SK-N-MC (cell line): ENCODE results near the gene CSTA.
"Not testable (repeated sequence)": the region's sequence is repeated elsewhere in the genome, so short reads cannot be mapped to it uniquely, and the experiment has no call there.

Experiments used
- EZH2 ChIP-seq: fragments of 200-600 bp; sonication (generic); IDR thresholded peaks from one replicate; pipeline ENCODE4 v1.6.1; 2017; ENCODE audit warnings: antibody characterized with exemption
- FOXP2 ChIP-seq: optimal IDR thresholded peaks from 2 replicates; pipeline ENCODE3; 2011; ENCODE audit warnings: mild to moderate bottlenecking, moderate library complexity; ENCODE audit not compliant: insufficient read depth; ENCODE audit errors: extremely low read length, control extremely low read depth
- POLR2AphosphoS5 ChIP-seq: IDR thresholded peaks from 2 replicates; pipeline ENCODE4 v1.6.1; 2012; ENCODE audit warnings: mild to moderate bottlenecking, low read depth, low read length, borderline replicate concordance

DNA sequence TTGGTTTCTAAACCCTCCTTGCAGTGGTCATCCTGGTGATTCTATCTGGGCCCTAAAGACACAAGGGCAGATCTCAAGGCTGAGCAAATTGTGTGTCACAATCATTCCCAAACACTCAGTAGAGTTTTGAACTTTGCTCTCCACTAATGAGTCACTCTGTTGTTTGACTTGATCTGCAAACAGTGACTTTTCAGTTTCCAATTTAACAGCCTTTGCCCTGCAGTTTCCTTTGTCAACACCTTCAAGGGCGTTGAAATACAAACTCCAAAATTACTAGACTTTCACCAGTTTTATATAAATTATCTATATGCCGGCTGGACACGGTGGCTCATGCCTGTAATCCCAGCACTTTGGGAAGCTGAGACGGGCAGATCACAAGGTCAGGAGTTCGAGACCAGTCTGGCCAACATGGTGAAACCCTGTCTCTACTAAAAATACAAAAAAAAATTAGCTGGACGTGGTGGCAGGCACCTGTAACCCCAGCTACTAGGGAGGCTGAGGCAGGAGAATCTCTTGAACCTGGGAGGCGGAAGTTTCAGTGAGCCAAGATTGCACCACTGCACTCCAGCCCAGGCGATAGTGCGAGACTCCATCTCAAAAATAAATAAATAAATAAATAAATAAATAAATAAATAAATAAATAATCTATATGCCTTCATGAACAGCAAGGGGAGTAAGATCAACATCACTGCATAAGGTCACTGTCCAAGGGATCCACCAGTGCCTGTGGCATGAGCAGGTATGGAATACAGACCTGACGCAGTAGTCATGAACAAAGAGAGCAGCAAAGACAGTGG lies 40.7 kb downstream of the CSTA start:
- TF ChIP-seq EZH2, POLR2AphosphoS5, FOXP2: not testable (repeated sequence)
